DND-41 (cell line): ENCODE measurements around the gene PTBP3.

Experiments
- EZH2 ChIP-seq: IDR thresholded peaks from 3 replicates; pipeline ENCODE4 v1.6.1; 2012; ENCODE audit warnings: borderline replicate concordance, low read depth, mild to moderate bottlenecking, moderate library complexity, low read length, inconsistent platforms; ENCODE audit not compliant: severe bottlenecking
- TF ChIP-seq, protein P1 (sequence below): IDR thresholded peaks from 2 replicates; pipeline ENCODE4 v1.5.1; 2012; ENCODE audit warnings: borderline replicate concordance, low read length, moderate library complexity, mild to moderate bottlenecking; ENCODE audit not compliant: poor library complexity, severe bottlenecking; ENCODE audit errors: extremely low read depth

DNA sequence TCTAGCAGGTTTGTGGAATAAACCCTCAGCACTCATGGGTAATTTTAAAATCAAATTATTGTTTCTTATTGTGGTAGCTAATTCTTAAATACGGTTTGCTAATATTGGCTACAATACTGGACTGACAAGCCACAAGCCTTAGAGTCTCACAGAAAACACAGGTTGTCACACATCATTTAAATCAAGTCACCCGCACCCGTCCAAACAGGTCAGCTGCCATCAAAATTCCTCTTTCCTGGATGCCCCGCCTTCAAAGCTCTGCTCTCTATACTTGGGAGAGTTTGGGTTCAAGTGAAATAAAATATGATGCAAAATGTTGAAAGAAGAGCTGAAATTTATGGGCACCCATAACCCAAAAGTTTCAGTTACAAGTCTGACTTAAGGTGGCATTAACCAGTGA lies 146.0 kb downstream of the PTBP3 start:
- TF ChIP-seq, protein P1, sequence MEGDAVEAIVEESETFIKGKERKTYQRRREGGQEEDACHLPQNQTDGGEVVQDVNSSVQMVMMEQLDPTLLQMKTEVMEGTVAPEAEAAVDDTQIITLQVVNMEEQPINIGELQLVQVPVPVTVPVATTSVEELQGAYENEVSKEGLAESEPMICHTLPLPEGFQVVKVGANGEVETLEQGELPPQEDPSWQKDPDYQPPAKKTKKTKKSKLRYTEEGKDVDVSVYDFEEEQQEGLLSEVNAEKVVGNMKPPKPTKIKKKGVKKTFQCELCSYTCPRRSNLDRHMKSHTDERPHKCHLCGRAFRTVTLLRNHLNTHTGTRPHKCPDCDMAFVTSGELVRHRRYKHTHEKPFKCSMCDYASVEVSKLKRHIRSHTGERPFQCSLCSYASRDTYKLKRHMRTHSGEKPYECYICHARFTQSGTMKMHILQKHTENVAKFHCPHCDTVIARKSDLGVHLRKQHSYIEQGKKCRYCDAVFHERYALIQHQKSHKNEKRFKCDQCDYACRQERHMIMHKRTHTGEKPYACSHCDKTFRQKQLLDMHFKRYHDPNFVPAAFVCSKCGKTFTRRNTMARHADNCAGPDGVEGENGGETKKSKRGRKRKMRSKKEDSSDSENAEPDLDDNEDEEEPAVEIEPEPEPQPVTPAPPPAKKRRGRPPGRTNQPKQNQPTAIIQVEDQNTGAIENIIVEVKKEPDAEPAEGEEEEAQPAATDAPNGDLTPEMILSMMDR = no peak
- TF ChIP-seq EZH2 = no peak
